H1 (cell line): ENCODE data around the gene CCDC30. TPM values are rescaled to one million over a fixed set of nuclear protein-coding genes. Genes with fewer than 3 reads are reported as not detected.

Experiments
- CTCF ChIA-PET: fragments of 300-600 bp; sonication (Branson Sonifier 250); formaldehyde crosslinking; loops from one replicate; lab custom pipeline; 2021; ENCODE audit not compliant: partially characterized antibody; lab: Charles Lee
- POLR2A ChIA-PET: fragments of 300-600 bp; sonication (Branson Sonifier 250); formaldehyde crosslinking; loops from one replicate; lab custom pipeline; 2021; ENCODE audit warnings: inconsistent platforms; ENCODE audit not compliant: partially characterized antibody; lab: Charles Lee
- DNase-seq, 2 experiments: peaks; one replicate each; pipeline versions ENCODE4 v3.0.0 to v3.0.0-alpha.2; 2010 to 2022; ENCODE audit warnings: low spot score in 2 of 2, low read depth in 1 of 2, mixed read lengths in 1 of 2
- FAIRE-seq: peaks from 2 replicates; lab custom pipeline; 2011; peaks lifted over from hg19 to GRCh38; lab: Jason Lieb, UNC
- H2AFZ ChIP-seq: 2 replicates; pipeline ENCODE4 v1.8.1; 2012; ENCODE audit warnings: low read length, inconsistent platforms
- H2AK5ac ChIP-seq: 2 replicates; pipeline ENCODE4 v1.6.1; 2013; ENCODE audit warnings: low read depth, low read length
- H2BK120ac ChIP-seq: replicated peaks from 2 replicates; pipeline ENCODE3; 2013; ENCODE audit warnings: low read depth, low read length, inconsistent platforms
- H2BK12ac ChIP-seq: 2 replicates; pipeline ENCODE4 v1.6.1; 2013; ENCODE audit warnings: low read depth, low read length
- H2BK15ac ChIP-seq: 2 replicates; pipeline ENCODE4 v1.6.1; 2013; ENCODE audit warnings: low read length
- H2BK20ac ChIP-seq: 2 replicates; pipeline ENCODE4 v1.6.1; 2013; ENCODE audit warnings: low read length
- H2BK5ac ChIP-seq: 2 replicates; pipeline ENCODE4 v1.6.1; 2013; ENCODE audit warnings: low read depth, low read length
- H3K14ac ChIP-seq: 2 replicates; pipeline ENCODE4 v1.6.1; 2013; ENCODE audit warnings: inconsistent platforms; ENCODE audit not compliant: insufficient read length
- H3K18ac ChIP-seq: 2 replicates; pipeline ENCODE4 v1.6.1; 2013; ENCODE audit warnings: low read length; ENCODE audit errors: extremely low read depth
- H3K23ac ChIP-seq: 2 replicates; pipeline ENCODE4 v1.6.1; 2013; ENCODE audit warnings: inconsistent platforms; ENCODE audit not compliant: insufficient read length
- H3K23me2 ChIP-seq: 2 replicates; pipeline ENCODE4 v1.6.1; 2013; ENCODE audit warnings: low read depth, low read length
- H3K27ac ChIP-seq: 2 replicates; pipeline ENCODE4 v1.6.1; 2011; ENCODE audit warnings: low read depth, low read length, inconsistent platforms
- H3K27me3 ChIP-seq, 4 experiments: replicated peaks in 1 of 4; 1 replicate in 1 of 4; 2 replicates in 3 of 4; pipeline versions ENCODE4 v1.6.1 to v1.8.1; 2011 to 2013; ENCODE audit warnings: low read length in 3 of 4, mild to moderate bottlenecking in 3 of 4, inconsistent platforms in 2 of 4, mixed read lengths in 2 of 4, moderate library complexity in 1 of 4; ENCODE audit not compliant: control insufficient read depth in 3 of 4, insufficient read depth in 3 of 4; ENCODE audit errors: extremely low read depth in 1 of 4
- H3K36me3 ChIP-seq, 4 experiments: 2 replicates each; pipeline versions ENCODE4 v1.6.1 to v1.8.1; 2011 to 2013; ENCODE audit warnings: mild to moderate bottlenecking in 4 of 4, low read length in 3 of 4, moderate library complexity in 2 of 4, control low read depth in 1 of 4, inconsistent platforms in 1 of 4; ENCODE audit not compliant: insufficient read depth in 4 of 4, control insufficient read depth in 2 of 4
- H3K4ac ChIP-seq: replicated peaks from 2 replicates; pipeline ENCODE3; 2013; ENCODE audit warnings: low read length, low read depth, mixed read lengths, inconsistent platforms; ENCODE audit not compliant: insufficient read length
- H3K4me1 ChIP-seq, 4 experiments: replicated peaks in 1 of 4; 1 replicate in 1 of 4; 2 replicates in 3 of 4; pipeline versions ENCODE4 v1.6.1 to v1.8.1; 2011 to 2013; ENCODE audit warnings: low read length in 3 of 4, inconsistent platforms in 2 of 4, mixed read lengths in 1 of 4; ENCODE audit not compliant: insufficient read depth in 4 of 4, control insufficient read depth in 3 of 4
- H3K4me2 ChIP-seq, 2 experiments: 2 replicates each; pipeline versions ENCODE4 v1.6.1 to v1.8.1; 2011 to 2013; ENCODE audit warnings: low read depth in 2 of 2, low read length in 2 of 2, control low read depth in 1 of 2, inconsistent platforms in 1 of 2, mild to moderate bottlenecking in 1 of 2; ENCODE audit not compliant: insufficient read depth in 1 of 2
- H3K4me3 ChIP-seq, 4 experiments: fragments of 200-600, 300-600 bp in 1 of 4; sonication (generic), shearing (Covaris generic), sonication (Bioruptor Twin) in 1 of 4; 2 replicates each; pipeline versions ENCODE4 v1.5.1 to v1.8.1; 2011 to 2016; ENCODE audit warnings: low read length in 4 of 4, low read depth in 3 of 4, control low read depth in 2 of 4, inconsistent platforms in 2 of 4, mild to moderate bottlenecking in 2 of 4, mixed read lengths in 1 of 4, moderate library complexity in 1 of 4; ENCODE audit not compliant: insufficient read depth in 2 of 4; ENCODE audit errors: extremely low read depth in 1 of 4
- H3K56ac ChIP-seq: replicated peaks from 2 replicates; pipeline ENCODE3; 2013; ENCODE audit warnings: low read depth, mild to moderate bottlenecking, mixed read lengths, low read length, inconsistent platforms; ENCODE audit not compliant: insufficient read length
- H3K79me1 ChIP-seq: 2 replicates; pipeline ENCODE4 v1.6.1; 2013; ENCODE audit warnings: low read depth, low read length, control low read depth
- H3K79me2 ChIP-seq, 2 experiments: 2 replicates each; pipeline versions ENCODE4 v1.6.1 to v1.8.1; 2012 to 2013; ENCODE audit warnings: low read length in 2 of 2, mild to moderate bottlenecking in 2 of 2, inconsistent platforms in 1 of 2; ENCODE audit not compliant: insufficient read depth in 2 of 2, control insufficient read depth in 1 of 2
- H3K9ac ChIP-seq, 4 experiments: replicated peaks in 1 of 4; 1 replicate in 1 of 4; 2 replicates in 3 of 4; pipeline versions ENCODE4 v1.6.1 to v1.8.1; 2011 to 2013; ENCODE audit warnings: low read depth in 3 of 4, low read length in 3 of 4, control low read depth in 2 of 4, mild to moderate bottlenecking in 2 of 4, moderate library complexity in 2 of 4, inconsistent platforms in 1 of 4; ENCODE audit errors: extremely low read depth in 1 of 4
- H3K9me3 ChIP-seq, 2 experiments: 2 replicates each; pipeline versions ENCODE4 v1.6.1 to v1.8.1; 2012 to 2013; ENCODE audit warnings: mild to moderate bottlenecking in 2 of 2, moderate library complexity in 2 of 2, control low read depth in 1 of 2, inconsistent platforms in 1 of 2, low read depth in 1 of 2, low read length in 1 of 2, mixed read lengths in 1 of 2; ENCODE audit not compliant: insufficient read depth in 2 of 2
- H4K20me1 ChIP-seq, 2 experiments: replicated peaks in 1 of 2; 2 replicates each; pipeline versions ENCODE3 to v1.8.1; 2011 to 2013; ENCODE audit warnings: inconsistent platforms in 2 of 2, low read length in 2 of 2, mild to moderate bottlenecking in 1 of 2; ENCODE audit not compliant: insufficient read depth in 2 of 2, control insufficient read depth in 1 of 2
- H4K5ac ChIP-seq: 2 replicates; pipeline ENCODE4 v1.6.1; 2013; ENCODE audit warnings: low read length, low read depth, mixed read lengths, inconsistent platforms; ENCODE audit not compliant: insufficient read length
- H4K8ac ChIP-seq: 2 replicates; pipeline ENCODE4 v1.8.0; 2013; ENCODE audit warnings: mild to moderate bottlenecking, moderate library complexity, low read length, inconsistent platforms; ENCODE audit not compliant: insufficient read depth; ENCODE audit errors: extremely low read depth
- H4K91ac ChIP-seq: replicated peaks from 2 replicates; pipeline ENCODE3; 2013; ENCODE audit warnings: low read length, mixed read lengths, inconsistent platforms; ENCODE audit not compliant: insufficient read length
- BRCA1 ChIP-seq: IDR thresholded peaks from 2 replicates; pipeline ENCODE4 v1.6.1; 2012; ENCODE audit warnings: low read depth, low read length, improper control_type of control experiment
- CBX5 ChIP-seq: fragments of 300-800, 300-1000 bp; sonication (generic); IDR thresholded peaks from 2 replicates; pipeline ENCODE4 v1.7.1; 2016; ENCODE audit warnings: antibody characterized with exemption, low read length, low read depth
- CBX8 ChIP-seq: fragments of 300-800, 300-1000 bp; sonication (generic); IDR thresholded peaks from 2 replicates; pipeline ENCODE4 v1.7.1; 2016; ENCODE audit warnings: low read depth, low read length, borderline replicate concordance
- CHD2 ChIP-seq: IDR thresholded peaks from 2 replicates; pipeline ENCODE4 v1.6.1; 2012; ENCODE audit warnings: low read length, improper control_type of control experiment
- CTBP2 ChIP-seq: IDR thresholded peaks from 2 replicates; pipeline ENCODE4 v1.7.0; 2011; ENCODE audit warnings: borderline replicate concordance, mild to moderate bottlenecking, moderate library complexity, mixed read lengths, low read length; ENCODE audit not compliant: insufficient read depth, insufficient read length
- HDAC6 ChIP-seq: IDR thresholded peaks from one replicate; pipeline ENCODE4 v1.7.1; 2012; ENCODE audit warnings: low read depth, mild to moderate bottlenecking, inconsistent platforms, low read length, moderate library complexity
- KDM5A ChIP-seq: fragments of 200-600 bp; IDR thresholded peaks from 2 replicates; pipeline ENCODE4 v1.7.1; 2012; ENCODE audit warnings: mild to moderate bottlenecking, low read length, inconsistent platforms, mixed read lengths
- MAX ChIP-seq: IDR thresholded peaks from 2 replicates; pipeline ENCODE4 v1.6.1; 2012; ENCODE audit warnings: inconsistent platforms
- SIRT6 ChIP-seq: IDR thresholded peaks from one replicate; pipeline ENCODE4 v1.7.1; 2012; ENCODE audit warnings: low read length, inconsistent platforms
- SP2 ChIP-seq: IDR thresholded peaks from 2 replicates; pipeline ENCODE4 v1.6.1; 2012; ENCODE audit warnings: mild to moderate bottlenecking, low read length, inconsistent platforms
- TAF1 ChIP-seq: IDR thresholded peaks from 2 replicates; pipeline ENCODE4 v1.6.1; 2011; ENCODE audit warnings: mild to moderate bottlenecking, low read depth, low read length
- TBP ChIP-seq: IDR thresholded peaks from 2 replicates; pipeline ENCODE4 v1.6.1; 2011; ENCODE audit warnings: low read depth, low read length, improper control_type of control experiment
- TCF12 ChIP-seq: IDR thresholded peaks from 2 replicates; pipeline ENCODE4 v1.6.1; 2011; ENCODE audit warnings: low read depth, mild to moderate bottlenecking, low read length
- TEAD4 ChIP-seq: IDR thresholded peaks from 2 replicates; pipeline ENCODE4 v1.6.1; 2012; ENCODE audit warnings: low read depth, low read length, inconsistent platforms, mixed read lengths
- WGBS, 2 experiments: shearing (Covaris generic) in 1 of 2; methylation state at CpG; one replicate each; pipeline versions ENCODE4 v1.1.6 to v1.1.7; 2013 to 2015; ENCODE audit warnings: low lambda C conversion rate in 2 of 2, mixed read lengths in 2 of 2, inconsistent platforms in 1 of 2, low coverage in 1 of 2, missing lambda C conversion rate in 1 of 2; ENCODE audit not compliant: insufficient replicate concordance in 2 of 2, insufficient coverage in 1 of 2, insufficient read length in 1 of 2; ENCODE audit errors: extremely low coverage in 1 of 2, missing lambda C conversion rate in 1 of 2; 5-methylcytosine and 5-hydroxymethylcytosine counted together
- polyA plus RNA-seq, 7 experiments: library from polyadenylated mRNA; depleted of rRNA in 3 of 7; stranded (reverse) in 5 of 7; unstranded in 2 of 7; fragments of >200 nt in 5 of 7; fragments of 200-250 nt in 2 of 7; gene quantifications; 1 replicate in 5 of 7; 2 replicates in 1 of 7; 4 replicates in 1 of 7; pipeline versions ENCODE4 v1.2.1 to v1.2.3, GENCODE V29; 2011 to 2013; ENCODE audit warnings: missing spikeins in 2 of 7, mixed read lengths in 2 of 7
- total RNA-seq: library from RNA; stranded (reverse); fragmentation: NEBNext Ultra II Directional; extraction: Animal tissue kit (Norgen Biotek cat#: 25700); gene quantifications from 2 replicates; pipeline ENCODE4 v1.2.1, GENCODE V29; 2021
- TF ChIP-seq, protein P1 (sequence below): IDR thresholded peaks from 2 replicates; pipeline ENCODE4 v1.6.1; 2011; ENCODE audit warnings: low read depth, mild to moderate bottlenecking, low read length; ENCODE audit not compliant: insufficient read depth

CCDC30 gene
- total and polyA plus RNA-seq, 2 of the 8 experiments (the other 6 are each of a cell fraction or from before 2014, with no cell fraction given), result 0.60 to 1.8 TPM

GRCh38 chr1:42691157-42691498 lies 228.0 kb downstream of the CCDC30 start:
- Histone ChIP-seq H3K18ac (no peak overlapping the region), H3K4me3 (no peak overlapping the region), H3K27ac (no peak overlapping the region), H2BK15ac (no peak overlapping the region), H3K56ac (no peak overlapping the region), H4K8ac (no peak overlapping the region), H3K27me3 (no peaks in the 10 kb centered on the region), H3K79me2 (peaks cover 77 to 100% of the 10 kb centered on the region in 2 experiments), H4K91ac (no peak overlapping the region), H2BK5ac (no peak overlapping the region), H3K23ac (no peak overlapping the region), H2AFZ (no peak overlapping the region), H4K5ac (no peak overlapping the region), H3K14ac (no peak overlapping the region), H3K4ac (no peak overlapping the region), H3K4me2 (peak overlapping the region; percentile 33 to 41; a peak in 1 of 4 replicates), H2AK5ac (no peak overlapping the region), H2BK12ac (no peak overlapping the region), H3K4me1 (peaks cover 0 to 9% (median 5%) of the 10 kb centered on the region in 4 experiments; a peak in 4 of 7 replicates), H2BK20ac (no peak overlapping the region), H3K9ac (no peak overlapping the region), H3K79me1 (no peaks in the 10 kb centered on the region; the same call in none of the 2 replicates), H3K36me3 (peaks cover 2 to 51% (median 17%) of the 10 kb centered on the region in 4 experiments; a peak in 6 of 8 replicates), H2BK120ac (no peak overlapping the region), H3K9me3 (no peaks in the 10 kb centered on the region), H3K23me2 (no peaks in the 10 kb centered on the region; the same call in 1 of the 2 replicates), H4K20me1 (peaks cover 45 to 65% of the 10 kb centered on the region in 2 experiments)
- no peak for DNase-seq
- 94% methylated on average over 4 of the region's 4 CpGs; no CpG with 5 or more reads in 1 of the 2 experiments for WGBS, 2 experiments
- FAIRE-seq, result no peak
- ChIA-PET POLR2A (interaction anchor here (0.6 to 4.2 kb wide), 9 partner anchors 9 to 219 kb away, joined by 3 to 94 read pairs (median 4); partner anchors contain the start of genes C1orf50, P3H1 and YBX1), CTCF (interaction anchor here (1.0 to 2.0 kb wide), 10 partner anchors 11 to 354 kb away, joined by 3 to 6 read pairs (median 4); no protein-coding TSS in a partner anchor)
- TF ChIP-seq SP2, result no peak
- no peak for TF ChIP-seq HDAC6
- TF ChIP-seq CBX8, result no peak
- TF ChIP-seq CBX5, result no peak
- TF ChIP-seq TAF1, result no peak
- TF ChIP-seq CHD2, result no peak
- TF ChIP-seq TCF12, result no peak
- TF ChIP-seq SIRT6, result no peak
- TF ChIP-seq MAX, result no peak
- no peak for TF ChIP-seq BRCA1
- TF ChIP-seq KDM5A, result no peak
- TF ChIP-seq TBP, result no peak
- TF ChIP-seq, protein P1, sequence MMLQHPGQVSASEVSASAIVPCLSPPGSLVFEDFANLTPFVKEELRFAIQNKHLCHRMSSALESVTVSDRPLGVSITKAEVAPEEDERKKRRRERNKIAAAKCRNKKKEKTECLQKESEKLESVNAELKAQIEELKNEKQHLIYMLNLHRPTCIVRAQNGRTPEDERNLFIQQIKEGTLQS, result no peak
- TF ChIP-seq TEAD4, result no peak
- TF ChIP-seq CTBP2, result no peak
